Activated naive CD8-positive, alpha-beta T cell treated with anti-CD3 and anti-CD28 coated beads, Interleukin-2, amount 10 ng/mL, durations not matched to agents 7 days and 5 days (primary cell): Measurements from ENCODE around the gene TTL. TPM values are rescaled to one million over a fixed set of nuclear protein-coding genes. Genes with fewer than 3 reads are reported as not detected.
A peak's percentile ranks its signal among the peaks of the same experiment; 100 is the strongest.

ENCODE experiments used
- ATAC-seq: fragments of 150-1000 bp; cut with Tn5 transposase; one replicate; pipeline ENCODE4 v1.10.0; 2021; ENCODE audit warnings: low read depth, moderate library complexity
- POLR2A ChIA-PET: fragments of 350-600 bp; sonication (Branson Sonifier 250); formaldehyde crosslinking; loops from one replicate; lab custom pipeline; 2021; ENCODE audit warnings: antibody characterized with exemption; lab: Charles Lee
- DNase-seq: peaks from one replicate; pipeline ENCODE4 v3.0.0; 2021
- H3K27ac Mint-ChIP-seq: one replicate; pipeline ENCODE4 v1.8.0; 2022; ENCODE audit warnings: mild to moderate bottlenecking, mixed read lengths
- H3K27me3 Mint-ChIP-seq: one replicate; pipeline ENCODE4 v1.8.0; 2022; ENCODE audit warnings: mild to moderate bottlenecking, moderate library complexity, mixed read lengths
- H3K36me3 Mint-ChIP-seq: one replicate; pipeline ENCODE4 v1.8.0; 2021; ENCODE audit warnings: mild to moderate bottlenecking, mixed read lengths
- H3K4me1 Mint-ChIP-seq: one replicate; pipeline ENCODE4 v1.8.0; 2021; ENCODE audit warnings: mixed read lengths
- H3K4me3 Mint-ChIP-seq: one replicate; pipeline ENCODE4 v1.8.0; 2022; ENCODE audit warnings: mild to moderate bottlenecking, moderate library complexity, mixed read lengths
- H3K9me3 Mint-ChIP-seq: one replicate; pipeline ENCODE4 v1.8.0; 2021; ENCODE audit warnings: mixed read lengths
- total RNA-seq, 2 experiments: library from RNA; stranded (reverse); gene quantifications; one replicate each; pipeline ENCODE4 v1.2.3, GENCODE V29; 2021

Gene TTL
- total RNA-seq, 2 experiments from 2014 or later: 22.9 to 24.5 TPM

DNA sequence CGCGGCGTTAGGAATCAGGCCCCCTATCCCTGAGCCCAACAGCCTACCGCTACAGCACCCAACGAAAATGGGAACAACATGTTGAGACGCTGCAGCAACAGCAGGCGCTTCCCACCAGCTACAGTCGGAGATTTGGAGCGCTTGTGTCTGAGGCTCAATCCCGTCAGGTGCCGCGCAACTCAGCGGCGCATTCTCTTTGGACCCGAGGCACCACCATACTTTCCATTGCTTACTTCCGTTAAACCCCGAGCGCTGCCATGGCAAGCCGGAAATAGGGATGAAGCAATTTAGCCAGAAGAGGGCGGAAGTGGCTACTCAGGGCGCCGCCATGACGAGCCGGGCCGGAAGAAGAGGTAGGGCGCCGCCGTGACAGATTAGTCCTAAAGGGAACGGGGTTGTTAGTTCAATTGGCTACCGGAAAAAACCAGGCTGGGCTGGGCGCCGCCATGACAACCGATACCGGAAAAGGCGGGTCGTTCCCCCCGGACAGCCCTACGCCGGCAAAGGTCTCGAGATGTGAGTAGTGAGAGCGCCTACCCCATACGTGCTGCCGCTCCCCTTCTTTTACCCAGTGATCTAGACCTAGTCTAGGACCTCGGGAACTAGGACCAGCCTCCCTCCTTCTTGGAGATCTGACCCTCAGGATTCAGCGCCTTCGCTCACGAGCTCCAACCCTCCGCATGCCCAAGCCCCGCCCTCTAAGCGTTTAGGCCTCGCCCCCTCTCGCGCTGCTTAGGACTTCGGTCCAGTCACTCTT lies 102.4 kb downstream of the TTL start, which contains the start of gene CHCHD5:
CHCHD5 (plus strand) TSS at position 476 of the 757 bp plus-strand sequence; CDS start at position 515, 39 bp downstream.
- H3K27me3 Mint-ChIP-seq: no peaks in the 10 kb centered on the region
- peak within 1 kb of the TSS; percentile 99 for H3K27ac Mint-ChIP-seq
- peak; percentile 91 for DNase-seq
- peak within 1 kb of the TSS; percentile 97 for H3K4me3 Mint-ChIP-seq
- H3K36me3 Mint-ChIP-seq: peaks cover 15% of the 10 kb centered on the region
- no peaks in the 10 kb centered on the region for H3K9me3 Mint-ChIP-seq
- POLR2A ChIA-PET: interaction anchor here (0.6 to 2.5 kb wide), 10 partner anchors 10 to 329 kb away, joined by 3 to 11 read pairs (median 4); partner anchors contain the start of genes CKAP2L, SLC20A1 and ZC3H8
- H3K4me1 Mint-ChIP-seq: peaks cover 29% of the 10 kb centered on the region
- peak; percentile 90 for ATAC-seq

DNA sequence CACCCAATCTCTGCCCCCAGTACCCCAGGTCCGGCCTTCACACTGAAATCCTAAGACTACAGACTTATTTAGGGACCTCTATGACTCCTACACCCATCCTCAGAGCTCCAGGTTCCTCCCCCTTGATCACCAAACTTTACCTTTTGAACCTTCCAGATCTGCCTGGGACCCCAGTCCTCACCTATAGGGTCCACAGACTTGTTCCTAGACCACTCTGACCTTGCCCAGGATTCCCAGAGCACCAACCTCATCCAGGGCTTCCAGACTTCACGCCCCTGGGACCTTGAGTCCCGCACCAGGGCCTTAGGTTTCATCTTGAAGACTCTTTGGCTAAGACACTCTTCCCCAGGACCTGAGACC lies 102.9 kb downstream of the TTL start:
- no peaks in the 10 kb centered on the region for H3K27me3 Mint-ChIP-seq
- DNase-seq (no peak), ATAC-seq (no peak)
- H3K27ac Mint-ChIP-seq: peak overlapping the region; percentile 99
- peak overlapping the region; percentile 97 for H3K4me3 Mint-ChIP-seq
- H3K9me3 Mint-ChIP-seq: no peaks in the 10 kb centered on the region
- POLR2A ChIA-PET: interaction anchor here (0.6 to 2.5 kb wide), 8 partner anchors 38 to 329 kb away, joined by 3 to 11 read pairs (median 4); partner anchors contain the start of genes CKAP2L, SLC20A1 and ZC3H8
- peaks cover 15% of the 10 kb centered on the region for H3K36me3 Mint-ChIP-seq
- H3K4me1 Mint-ChIP-seq: peaks cover 29% of the 10 kb centered on the region

DNA sequence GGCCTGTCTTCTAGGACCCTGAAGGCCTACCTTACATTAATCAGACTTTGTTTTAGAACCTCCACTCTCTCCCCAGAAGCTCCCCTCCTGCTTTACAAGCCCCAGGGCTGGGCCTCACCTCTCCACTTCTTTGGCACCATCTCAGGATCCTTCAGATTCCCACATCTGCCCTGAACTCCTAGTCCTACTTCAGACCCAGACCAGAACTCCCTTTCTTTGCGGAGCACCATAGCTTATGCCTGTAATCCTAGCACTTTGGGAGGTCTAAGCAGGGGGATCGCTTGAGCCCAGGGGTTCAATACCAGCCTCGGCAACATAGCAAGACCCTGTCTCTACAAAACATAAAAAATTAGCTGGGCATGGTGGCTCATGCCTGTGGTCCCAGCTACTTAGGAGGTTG lies 103.4 kb downstream of the TTL start:
- peak overlapping the region; percentile 97 for H3K4me3 Mint-ChIP-seq

DNA sequence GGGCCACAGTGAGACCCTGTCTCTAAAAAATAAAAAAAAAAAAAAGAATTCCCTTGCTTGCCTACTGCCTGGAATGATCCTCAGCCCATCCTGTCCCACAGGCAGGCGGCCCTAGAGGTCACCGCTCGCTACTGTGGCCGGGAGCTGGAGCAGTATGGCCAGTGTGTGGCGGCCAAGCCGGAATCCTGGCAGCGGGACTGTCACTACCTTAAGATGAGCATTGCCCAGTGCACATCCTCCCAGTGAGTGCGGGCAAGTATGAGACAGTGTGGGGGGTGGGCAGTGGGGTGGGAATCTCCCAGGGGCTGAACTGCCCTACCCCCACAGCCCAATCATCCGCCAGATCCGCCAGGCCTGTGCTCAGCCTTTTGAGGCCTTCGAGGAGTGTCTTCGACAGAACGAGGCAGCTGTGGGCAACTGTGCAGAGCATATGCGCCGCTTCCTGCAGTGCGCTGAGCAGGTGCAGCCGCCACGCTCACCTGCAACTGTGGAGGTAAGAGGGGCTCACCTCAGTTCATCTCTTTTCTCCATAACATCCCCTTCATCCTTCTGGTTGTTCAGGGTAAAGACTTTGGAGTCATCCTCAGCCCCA lies 104.0 kb downstream of the TTL start:
- no peak for ATAC-seq
- peak overlapping the region; percentile 97 for H3K4me3 Mint-ChIP-seq
- H3K27me3 Mint-ChIP-seq: no peaks in the 10 kb centered on the region
- no peaks in the 10 kb centered on the region for H3K9me3 Mint-ChIP-seq
- no peak overlapping the region for H3K27ac Mint-ChIP-seq
- DNase-seq: no peak
- peaks cover 29% of the 10 kb centered on the region for H3K4me1 Mint-ChIP-seq
- POLR2A ChIA-PET: interaction anchor here (1.5 to 2.5 kb wide), 2 partner anchors 38 to 105 kb away, joined by 5 to 11 read pairs; no protein-coding TSS in a partner anchor
- H3K36me3 Mint-ChIP-seq: peaks cover 15% of the 10 kb centered on the region

More for the DNA sequence above, 103.4 kb downstream of the TTL start:
- POLR2A ChIA-PET: interaction anchor here (1.3 to 2.5 kb wide), 3 partner anchors 39 to 179 kb away, joined by 3 to 11 read pairs (median 5); partner anchors contain the start of gene CKAP2L
- peaks cover 29% of the 10 kb centered on the region for H3K4me1 Mint-ChIP-seq
- ATAC-seq (no peak), DNase-seq (no peak)
- H3K36me3 Mint-ChIP-seq: peaks cover 15% of the 10 kb centered on the region
- H3K9me3 Mint-ChIP-seq: no peaks in the 10 kb centered on the region
- H3K27ac Mint-ChIP-seq: peak overlapping the region; percentile 99
- H3K27me3 Mint-ChIP-seq: no peaks in the 10 kb centered on the region

DNA sequence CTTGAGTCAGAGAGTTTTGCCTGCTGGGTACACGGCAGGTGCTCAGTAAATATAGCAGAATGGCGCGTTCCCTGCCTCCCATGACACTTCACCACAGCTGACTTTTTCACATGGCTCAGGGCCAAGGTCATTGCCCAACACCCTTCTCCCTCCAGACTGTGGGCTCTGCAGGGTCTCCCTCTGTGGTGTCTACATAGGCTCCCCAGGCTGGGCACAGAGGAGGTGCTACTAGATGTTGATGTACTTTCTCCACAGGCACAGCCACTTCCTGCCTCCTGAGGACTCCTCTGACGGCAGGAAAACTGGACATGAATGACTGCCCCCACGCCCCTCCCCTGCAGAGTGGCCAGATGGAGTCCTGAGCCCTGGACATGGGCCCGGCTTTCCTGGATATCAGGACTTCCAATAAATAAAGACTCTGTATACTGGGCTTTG lies 106.7 kb downstream of the TTL start:
- Mint-ChIP-seq H3K4me3 (no peak overlapping the region), H3K4me1 (peaks cover 18% of the 10 kb centered on the region), H3K9me3 (no peaks in the 10 kb centered on the region), H3K27me3 (no peaks in the 10 kb centered on the region), H3K27ac (no peak overlapping the region), H3K36me3 (peaks cover 19% of the 10 kb centered on the region)
- POLR2A ChIA-PET: no interaction called here
- ATAC-seq (no peak), DNase-seq (no peak)

Other genes starting within 250 kb of the TTL start
- gene ZC3H8, start 227.1 kb upstream of the TTL start, total RNA-seq: 10 to 100 TPM; 15.7 to 17.1 TPM
- 10 to 100 TPM; 21.3 to 22.5 TPM for gene ZC3H6, start 206.6 kb upstream of the TTL start, total RNA-seq
- 10 to 100 TPM; 12.2 to 13.7 TPM for gene RGPD8, start 48.5 kb upstream of the TTL start, total RNA-seq
- 10 to 100 TPM; 27.2 to 27.3 TPM for gene POLR1B, start 60.3 kb downstream of the TTL start, total RNA-seq
- 10 to 100 TPM; 32.1 to 35.2 TPM for gene CHCHD5, start 102.5 kb downstream of the TTL start, total RNA-seq
- gene SLC20A1, start 163.8 kb downstream of the TTL start, total RNA-seq: 100 to 1,000 TPM; 105 to 113 TPM
- not detected for gene NT5DC4, start 238.9 kb downstream of the TTL start, total RNA-seq